GM12892 (cell line): ENCODE measurements around the gene ZNF653.

Experiments
- DNase-seq: peaks from one replicate; pipeline ENCODE4 v3.0.0; 2011; ENCODE audit not compliant: insufficient read length
- FAIRE-seq: peaks from 2 replicates; lab custom pipeline; 2011; peaks lifted over from hg19 to GRCh38; lab: Jason Lieb, UNC
- POLR2A ChIP-seq: IDR thresholded peaks from 2 replicates; pipeline ENCODE4 v1.6.1; 2011; ENCODE audit warnings: low read depth, low read length, control low read depth
- POLR2AphosphoS5 ChIP-seq: IDR thresholded peaks from 2 replicates; pipeline ENCODE4 v1.6.1; 2011; ENCODE audit warnings: low read depth, low read length, control low read depth
- TAF1 ChIP-seq: IDR thresholded peaks from 2 replicates; pipeline ENCODE4 v1.6.1; 2011; ENCODE audit warnings: low read depth, mild to moderate bottlenecking, control low read depth, low read length, borderline replicate concordance

ZNF653 gene

GRCh38 chr19:11506967-11507366 is 1.3 kb upstream of the ZNF653 start:
- TF ChIP-seq TAF1 (no peak), POLR2A (no peak), POLR2AphosphoS5 (no peak; the same call in 1 of the 2 replicates)
- DNase-seq: no peak
- no peak for FAIRE-seq

DNA sequence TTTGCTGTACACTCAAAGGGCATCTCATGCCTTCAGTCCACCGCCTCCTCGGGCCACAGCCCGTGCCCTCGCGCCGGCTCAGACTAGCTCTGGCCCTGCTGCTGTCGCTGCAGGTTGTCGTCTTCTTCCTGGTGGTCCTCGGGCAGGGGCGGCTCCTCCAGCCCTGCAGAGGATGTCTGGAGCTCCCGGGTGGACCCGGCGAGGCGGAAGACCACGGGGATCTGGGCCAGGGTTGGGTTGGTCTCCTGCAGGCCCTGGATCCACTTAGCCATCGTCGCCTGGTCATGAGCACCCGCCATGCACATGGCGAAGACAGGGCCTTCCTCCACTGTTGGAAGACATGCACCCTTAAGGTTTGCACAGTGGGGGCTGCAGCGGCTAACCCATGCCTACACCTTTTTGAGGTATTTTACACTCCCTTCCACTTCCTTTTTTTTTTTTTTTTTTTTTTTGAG is 489 bp upstream of the ZNF653 start:
- FAIRE-seq (no peak), DNase-seq (no peak)
- TF ChIP-seq POLR2A: no peak
- TF ChIP-seq POLR2AphosphoS5: peak; percentile 41; the same call in 1 of the 2 replicates

GRCh38 chr19:11505032-11505503 is 571 bp downstream of the ZNF653 start:
- FAIRE-seq (peak; percentile 98), DNase-seq (peak; percentile 99)
- TF ChIP-seq POLR2A: 0 out of 2 replicates have a peak, but pooled peaks have one; percentile 27
- no peak for TF ChIP-seq TAF1

DNA sequence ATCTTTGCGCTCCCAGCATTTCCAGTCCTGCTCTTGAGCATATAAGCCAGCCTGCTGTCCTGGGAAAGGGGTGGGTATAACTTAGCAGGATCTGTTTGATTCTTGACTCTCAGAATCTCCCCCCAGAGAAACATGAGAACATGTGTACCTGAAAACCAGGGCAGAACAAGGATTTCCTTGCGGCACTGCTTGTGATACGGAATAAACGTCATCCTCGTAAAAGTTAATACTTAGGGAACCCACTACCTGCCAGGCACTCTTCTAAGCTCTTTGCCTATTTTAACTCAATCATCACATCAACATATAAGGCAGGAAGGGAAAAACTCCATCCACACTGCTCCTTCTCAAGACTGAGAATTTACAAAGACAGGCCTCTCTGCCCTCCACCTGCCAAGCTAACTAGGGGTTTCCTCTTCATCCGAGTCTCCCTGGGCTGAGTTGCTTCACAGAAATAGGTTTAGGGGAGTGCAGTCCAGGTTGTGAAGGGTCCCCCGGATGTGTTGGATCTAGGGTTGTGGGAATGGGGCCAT is 1.1 kb downstream of the ZNF653 start:
- DNase-seq (no peak), FAIRE-seq (no peak)
- TF ChIP-seq POLR2A (no peak), TAF1 (no peak), POLR2AphosphoS5 (no peak)

DNA sequence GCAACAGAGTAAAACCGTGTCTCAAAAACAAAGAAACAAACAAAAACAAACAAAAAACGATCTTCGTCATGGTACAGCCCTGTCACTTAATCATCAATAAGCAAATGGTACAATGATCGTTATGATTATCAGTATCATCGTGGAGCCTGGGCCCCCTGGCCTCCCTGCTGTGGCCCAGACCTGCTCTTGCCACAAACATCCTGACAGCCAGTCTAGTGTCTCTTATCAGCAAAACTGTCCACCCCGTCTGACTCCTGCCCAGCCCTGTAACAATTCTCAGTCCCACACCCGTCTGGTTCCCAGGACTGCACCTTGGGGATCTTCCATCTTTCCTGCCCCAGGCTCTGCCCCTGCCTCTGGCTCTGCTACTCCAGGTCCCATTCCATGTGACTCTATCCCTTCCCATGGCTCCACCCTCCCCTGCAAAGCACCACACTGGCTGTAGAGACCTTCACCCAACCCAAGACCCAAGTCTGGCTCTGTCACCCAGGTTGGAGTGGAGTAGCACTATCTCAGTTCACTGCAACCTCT is 5.7 kb downstream of the ZNF653 start:
- TF ChIP-seq POLR2AphosphoS5 (no peak), POLR2A (no peak), TAF1 (no peak)
- DNase-seq: no peak
- FAIRE-seq: no peak

GRCh38 chr19:11499220-11499726 is 6.4 kb downstream of the ZNF653 start:
- TF ChIP-seq POLR2AphosphoS5 (no peak), TAF1 (no peak), POLR2A (no peak)
- DNase-seq (no peak), FAIRE-seq (no peak)

GRCh38 chr19:11496391-11497163 is 9.1 kb downstream of the ZNF653 start:
- DNase-seq (peak; percentile 75), FAIRE-seq (no peak)

GRCh38 chr19:11495885-11496284 is 9.8 kb downstream of the ZNF653 start:
- DNase-seq (no peak), FAIRE-seq (no peak)
- no peak for TF ChIP-seq POLR2A
- no peak for TF ChIP-seq TAF1
- no peak for TF ChIP-seq POLR2AphosphoS5

More at GRCh38 chr19:11496391-11497163, 9.1 kb downstream of the ZNF653 start:
- TF ChIP-seq POLR2AphosphoS5 (no peak), TAF1 (no peak), POLR2A (no peak)

- FAIRE-seq: no peak
- no peak for DNase-seq
- no peak for TF ChIP-seq TAF1
- TF ChIP-seq POLR2A: no peak
- TF ChIP-seq POLR2AphosphoS5: no peak
Observed at GRCh38 chr19:11495481-11495880, 10.2 kb downstream of the ZNF653 start.

DNA sequence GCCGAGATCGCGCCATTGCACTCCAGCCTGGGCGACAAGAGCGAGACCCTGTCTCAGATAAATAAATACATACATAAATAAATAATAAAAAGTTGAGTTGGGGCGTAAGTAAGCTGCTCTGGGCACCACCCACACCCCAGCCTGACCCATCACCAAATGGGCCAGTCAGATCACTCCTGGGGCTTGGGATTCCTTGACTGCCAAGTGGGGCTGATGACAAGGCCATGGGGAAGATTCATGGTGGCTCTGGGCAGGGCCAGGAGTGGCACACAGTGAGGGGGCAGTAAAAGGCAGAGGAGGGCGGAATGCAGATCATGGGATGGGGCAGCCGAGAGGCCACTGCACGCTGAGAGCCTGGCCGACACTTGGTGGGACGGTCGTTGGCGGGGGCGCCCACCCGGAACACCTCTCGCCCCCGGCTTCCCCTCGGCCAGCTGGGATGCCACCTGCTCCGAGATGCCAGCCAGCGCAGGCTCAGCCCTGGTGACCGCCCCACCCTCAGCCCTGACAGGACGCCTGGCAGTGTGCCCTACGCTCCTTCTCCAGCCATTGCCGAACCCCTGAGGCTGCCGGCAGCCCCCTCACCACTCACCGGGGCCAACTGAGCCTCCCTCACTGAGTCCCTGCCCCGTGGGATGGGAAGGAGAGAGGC is 10.9 kb downstream of the ZNF653 start:
- no peak for TF ChIP-seq POLR2AphosphoS5
- no peak for TF ChIP-seq POLR2A
- no peak for TF ChIP-seq TAF1
- FAIRE-seq (no peak), DNase-seq (no peak)

- TF ChIP-seq POLR2AphosphoS5: no peak
- no peak for TF ChIP-seq TAF1
- no peak for TF ChIP-seq POLR2A
- no peak for DNase-seq
- no peak for FAIRE-seq
Observed at GRCh38 chr19:11489378-11489777, 16.3 kb downstream of the ZNF653 start.
